GM12878 (cell line): ENCODE results near the gene TRAF2. TPM values are rescaled to one million over a fixed set of nuclear protein-coding genes. Genes with fewer than 3 reads are reported as not detected.
A peak's percentile ranks its signal among the peaks of the same experiment; 100 is the strongest.

Experiments used
- ATAC-seq: fragments of 200-7000 bp; cut with Tn5 transposase; 3 replicates; pipeline ENCODE4 v1.9.1; 2020; ENCODE audit warnings: mild to moderate bottlenecking, moderate library complexity
- BruUV-seq: library from RNA; stranded (reverse); fragments of 400-500 nt; replicated peaks from 2 replicates; lab custom pipeline; 2021; lab: Mats Ljungman, UMichigan
- CTCF ChIA-PET: fragments of 300-600 bp; sonication (Branson Sonifier 250); formaldehyde crosslinking; extraction: SDS; loops from one replicate; lab custom pipeline; 2021; ENCODE audit warnings: inconsistent platforms; lab: Yijun Ruan, JAX
- POLR2A ChIA-PET: fragments of 350-600 bp; formaldehyde crosslinking; extraction: SDS; loops from one replicate; lab custom pipeline; 2021; ENCODE audit warnings: inconsistent platforms; lab: Charles Lee
- RAD21 ChIA-PET: fragments of 300-600 bp; sonication (Branson Sonifier 250); formaldehyde crosslinking; loops from one replicate; lab custom pipeline; 2023; ENCODE audit warnings: antibody characterized with exemption; ENCODE audit not compliant: unreplicated experiment; lab: Charles Lee
- SMC1A ChIA-PET: fragments of 300-600 bp; sonication (Branson Sonifier 250); formaldehyde crosslinking; loops from one replicate; lab custom pipeline; 2023; ENCODE audit not compliant: unreplicated experiment, uncharacterized antibody; lab: Charles Lee
- DNase-seq: peaks from one replicate; pipeline ENCODE4 v3.0.0-alpha.2; 2011; ENCODE audit warnings: low read depth, low spot score
- FAIRE-seq: peaks from 3 replicates; lab custom pipeline; 2011; peaks lifted over from hg19 to GRCh38; lab: Jason Lieb, UNC
- H2AFZ ChIP-seq: 2 replicates; pipeline ENCODE4 v1.6.0; 2011; ENCODE audit warnings: low read depth, low read length, control low read depth; ENCODE audit not compliant: control insufficient read depth
- H3K27ac ChIP-seq: 2 replicates; pipeline ENCODE4 v1.5.1; 2011; ENCODE audit warnings: control low read depth; ENCODE audit not compliant: control insufficient read depth, insufficient read depth
- H3K27me3 ChIP-seq, 2 experiments: replicated peaks in 1 of 2; 2 replicates each; pipeline versions ENCODE4 v1.6.0 to v1.6.1; 2011; ENCODE audit warnings: low read length in 1 of 2; ENCODE audit not compliant: control insufficient read depth in 2 of 2, insufficient read depth in 2 of 2
- H3K36me3 ChIP-seq, 2 experiments: 2 replicates each; pipeline ENCODE4 v1.5.1; 2011; ENCODE audit warnings: low read length in 1 of 2; ENCODE audit not compliant: control insufficient read depth in 2 of 2, insufficient read depth in 2 of 2
- H3K4me1 ChIP-seq: 2 replicates; pipeline ENCODE4 v1.6.1; 2011; ENCODE audit warnings: mild to moderate bottlenecking, low read length, moderate library complexity, mixed read lengths; ENCODE audit not compliant: control insufficient read depth, insufficient read depth
- H3K4me2 ChIP-seq: 2 replicates; pipeline ENCODE4 v1.6.0; 2011; ENCODE audit warnings: control low read depth; ENCODE audit not compliant: control insufficient read depth, insufficient read depth
- H3K4me3 ChIP-seq: fragments of 200-600 bp; sonication (generic); 2 replicates; pipeline ENCODE4 v1.5.1; 2016
- H3K79me2 ChIP-seq: 2 replicates; pipeline ENCODE4 v1.6.0; 2011; ENCODE audit warnings: low read length; ENCODE audit not compliant: control insufficient read depth, insufficient read depth
- H3K9ac ChIP-seq: 2 replicates; pipeline ENCODE4 v1.8.0; 2011; ENCODE audit warnings: low read length, control low read depth, mixed read lengths; ENCODE audit not compliant: control insufficient read depth, insufficient read depth
- H3K9me3 ChIP-seq: replicated peaks from 3 replicates; pipeline ENCODE4 v1.5.1; 2011; ENCODE audit warnings: mild to moderate bottlenecking, low read length; ENCODE audit not compliant: control insufficient read depth, insufficient read depth
- H4K20me1 ChIP-seq: 2 replicates; pipeline ENCODE4 v1.6.0; 2011; ENCODE audit not compliant: control insufficient read depth, insufficient read depth
- POLR2A ChIP-seq: IDR thresholded peaks from 2 replicates; pipeline ENCODE4 v1.6.1; 2011; ENCODE audit warnings: low read depth, mild to moderate bottlenecking, low read length
- WGBS: methylation state at CpG from one replicate; pipeline ENCODE4 v1.1.6; 2016; ENCODE audit warnings: low lambda C conversion rate; ENCODE audit not compliant: insufficient replicate concordance, insufficient coverage; ENCODE audit errors: missing lambda C conversion rate; 5-methylcytosine and 5-hydroxymethylcytosine counted together
- in situ Hi-C: fragments of 300-500 bp; cut with MboI; formaldehyde crosslinking; loops from 9 replicates; pipeline ENCODE4 v1.14.3; 2018; ENCODE audit warnings: mixed read lengths
- intact Hi-C: fragments of 100-400 bp; cut with micrococcal nuclease; formaldehyde crosslinking; loops from one replicate; pipeline ENCODE4 v1.14.2; 2022; ENCODE audit not compliant: unreplicated experiment
- polyA plus RNA-seq, 11 experiments: library from polyadenylated mRNA; depleted of rRNA in 4 of 11; unstranded in 6 of 11; stranded (reverse) in 5 of 11; fragments of >200 nt; fragmentation: Nextera tagmentation in 4 of 11; fragmentation: Illumina TruSeq in 1 of 11; extraction: Ambion mirVana in 4 of 11; extraction: Trizol in 1 of 11; gene quantifications; 1 replicate in 1 of 11; 2 replicates in 10 of 11; pipeline versions ENCODE4 v1.2.1 to v1.2.3, GENCODE V29; 2011 to 2016; ENCODE audit warnings: inconsistent platforms in 2 of 11, missing spikeins in 2 of 11, low read depth in 1 of 11
- total RNA-seq, 4 experiments: library from RNA; depleted of rRNA in 3 of 4; stranded (reverse); fragments of >200 nt in 3 of 4; fragmentation: Illumina TruSeq in 1 of 4; extraction: Trizol in 1 of 4; gene quantifications; 2 replicates each; pipeline versions ENCODE4 v1.2.1 to v1.2.3, GENCODE V29; 2013 to 2021
- TF ChIP-seq, protein P1 (sequence below): IDR thresholded peaks from 2 replicates; pipeline ENCODE4 v1.6.1; 2012; ENCODE audit warnings: low read length, inconsistent platforms
- TF ChIP-seq, protein P2 (sequence below): fragments of 450-650 bp; IDR thresholded peaks from 2 replicates; pipeline ENCODE4 v1.6.1; 2016; ENCODE audit warnings: mild to moderate bottlenecking

The TRAF2 gene
- total and polyA plus RNA-seq, 10 of the 15 experiments (the other 5 are each of a cell fraction or from before 2014, with no cell fraction given), result 0.34 to 39.5 (median 18.7) TPM

DNA sequence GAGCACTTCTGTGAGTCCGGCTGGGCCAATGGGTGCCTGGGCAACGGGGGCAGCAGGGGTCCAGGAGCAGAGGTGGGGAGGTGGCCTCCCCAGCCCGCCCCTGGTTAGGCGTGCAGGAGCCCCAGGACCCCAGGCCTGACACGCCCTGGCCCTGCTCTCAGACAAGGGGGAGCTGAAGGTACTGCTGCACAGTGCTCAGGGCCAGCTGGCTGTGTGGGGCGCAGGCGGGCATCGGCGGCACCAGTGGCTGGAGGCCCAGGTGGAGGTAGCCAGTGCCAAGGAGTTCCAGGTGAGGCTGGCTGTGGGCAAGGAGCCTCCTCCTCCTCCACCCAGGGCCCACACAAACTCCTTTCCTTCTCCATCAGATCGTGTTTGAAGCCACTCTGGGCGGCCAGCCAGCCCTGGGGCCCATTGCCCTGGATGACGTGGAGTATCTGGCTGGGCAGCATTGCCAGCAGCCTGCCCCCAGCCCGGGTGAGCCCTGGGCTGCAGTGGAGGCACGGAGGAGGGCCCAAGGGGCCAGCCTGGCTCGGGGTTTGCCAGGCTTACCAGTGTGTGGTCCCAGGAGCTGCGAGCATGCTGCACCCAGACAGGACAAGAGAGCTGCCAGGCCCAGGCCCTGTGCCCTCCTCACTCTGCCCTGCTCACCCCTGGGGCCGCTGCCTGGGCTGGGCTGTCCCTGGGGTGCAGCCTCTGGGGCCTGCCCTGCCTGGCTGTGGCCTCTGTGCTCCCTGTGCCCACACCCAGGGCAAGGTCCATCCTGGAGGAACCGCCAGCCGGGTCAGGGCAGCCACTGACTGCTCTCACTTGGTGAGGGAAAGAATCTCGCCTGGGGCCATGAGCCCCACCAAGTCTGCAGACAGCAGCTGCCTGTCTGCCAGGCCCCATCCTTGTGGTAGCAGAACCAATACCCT, 27.2 kb upstream of the TRAF2 start:
- 62% methylated on average over 17 of the region's 20 CpGs for WGBS
- H3K4me2 ChIP-seq, result no peak overlapping the region
- SMC1A ChIA-PET, result no interaction called here

DNA sequence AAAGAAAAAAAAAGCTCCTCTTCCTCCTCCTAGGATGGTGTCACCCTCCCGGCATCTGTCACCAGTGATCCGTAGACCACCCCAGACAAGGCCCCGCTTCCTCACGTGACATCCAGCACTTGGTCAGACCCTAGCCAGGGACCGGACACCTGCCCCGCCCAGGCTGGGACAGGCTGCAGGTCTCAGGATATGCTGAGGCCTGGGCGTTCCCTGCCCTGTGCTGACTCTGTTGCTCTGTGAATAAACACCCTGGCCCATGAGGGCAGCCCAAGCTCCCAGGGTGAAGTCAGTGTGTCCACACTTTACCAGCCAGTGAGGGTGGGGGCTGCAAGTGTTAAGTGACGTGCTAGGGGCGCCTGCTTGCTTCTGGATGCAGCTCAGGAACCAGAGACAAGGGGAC, 25.8 kb upstream of the TRAF2 start:
- ATAC-seq (no peak), DNase-seq (no peak), FAIRE-seq (no peak)
- 0 out of 2 replicates have a peak, but pooled peaks cover 2% of the 10 kb centered on the region for H4K20me1 ChIP-seq
- RAD21 ChIA-PET, result no interaction called here
- H3K27me3 ChIP-seq, result no peaks in the 10 kb centered on the region
- CTCF ChIA-PET, result interaction anchor here (0.8 to 1.8 kb wide), 3 partner anchors 9 to 22 kb away, joined by 3 to 4 read pairs (median 4); partner anchors contain the start of gene AJM1
- 90% methylated on average over 9 of the region's 9 CpGs for WGBS
- H3K4me3 ChIP-seq, result no peak overlapping the region
- H3K36me3 ChIP-seq, result peaks cover 3 to 11% of the 10 kb centered on the region in 2 experiments; a peak in 3 of 4 replicates
- no peak overlapping the region for H3K27ac ChIP-seq
- in situ Hi-C loops (no loop called here), intact Hi-C loops (no loop called here)
- H3K9ac ChIP-seq, result no peak overlapping the region
- H3K79me2 ChIP-seq, result peaks cover 14% of the 10 kb centered on the region
- H3K4me2 ChIP-seq, result no peak overlapping the region
- POLR2A ChIA-PET, result interaction anchor here (0.5 to 1.1 kb wide), 2 partner anchors 18 to 71 kb away, joined by 3 to 4 read pairs; partner anchors contain the start of gene AJM1
- SMC1A ChIA-PET, result no interaction called here
- TF ChIP-seq, protein P1, sequence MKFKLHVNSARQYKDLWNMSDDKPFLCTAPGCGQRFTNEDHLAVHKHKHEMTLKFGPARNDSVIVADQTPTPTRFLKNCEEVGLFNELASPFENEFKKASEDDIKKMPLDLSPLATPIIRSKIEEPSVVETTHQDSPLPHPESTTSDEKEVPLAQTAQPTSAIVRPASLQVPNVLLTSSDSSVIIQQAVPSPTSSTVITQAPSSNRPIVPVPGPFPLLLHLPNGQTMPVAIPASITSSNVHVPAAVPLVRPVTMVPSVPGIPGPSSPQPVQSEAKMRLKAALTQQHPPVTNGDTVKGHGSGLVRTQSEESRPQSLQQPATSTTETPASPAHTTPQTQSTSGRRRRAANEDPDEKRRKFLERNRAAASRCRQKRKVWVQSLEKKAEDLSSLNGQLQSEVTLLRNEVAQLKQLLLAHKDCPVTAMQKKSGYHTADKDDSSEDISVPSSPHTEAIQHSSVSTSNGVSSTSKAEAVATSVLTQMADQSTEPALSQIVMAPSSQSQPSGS, result no peak
- TF ChIP-seq POLR2A, result peak; percentile 44; the same call in 1 of the 2 replicates
- no peak overlapping the region for H2AFZ ChIP-seq
- peaks cover 5% of the 10 kb centered on the region for H3K4me1 ChIP-seq
- no TSS peak for BruUV-seq
- no peaks in the 10 kb centered on the region for H3K9me3 ChIP-seq

More for the DNA sequence above, 27.2 kb upstream of the TRAF2 start:
- Histone ChIP-seq H3K4me3 (no peak overlapping the region), H4K20me1 (0 out of 2 replicates have a peak, but pooled peaks cover 2% of the 10 kb centered on the region), H3K27ac (no peak overlapping the region), H3K79me2 (peaks cover 3% of the 10 kb centered on the region; the same call in 1 of the 2 replicates), H3K27me3 (no peaks in the 10 kb centered on the region), H3K36me3 (peaks cover 3 to 11% of the 10 kb centered on the region in 2 experiments; a peak in 3 of 4 replicates), H2AFZ (no peak overlapping the region), H3K9me3 (no peaks in the 10 kb centered on the region), H3K4me1 (no peaks in the 10 kb centered on the region), H3K9ac (no peak overlapping the region)
- no peak for DNase-seq
- in situ Hi-C loops (no loop called here), intact Hi-C loops (no loop called here)
- ChIA-PET RAD21 (no interaction called here), POLR2A (interaction anchor here (0.7 to 1.1 kb wide), 2 partner anchors 16 to 54 kb away, joined by 3 read pairs; partner anchors contain the start of gene AJM1), CTCF (no interaction called here)
- ATAC-seq, result peak; percentile 7; the same call in 2 of the 3 replicates
- no peak for FAIRE-seq
- no TSS peak for BruUV-seq
- TF ChIP-seq POLR2A, result peak; percentile 2; the same call in 1 of the 2 replicates
- TF ChIP-seq, protein P2, sequence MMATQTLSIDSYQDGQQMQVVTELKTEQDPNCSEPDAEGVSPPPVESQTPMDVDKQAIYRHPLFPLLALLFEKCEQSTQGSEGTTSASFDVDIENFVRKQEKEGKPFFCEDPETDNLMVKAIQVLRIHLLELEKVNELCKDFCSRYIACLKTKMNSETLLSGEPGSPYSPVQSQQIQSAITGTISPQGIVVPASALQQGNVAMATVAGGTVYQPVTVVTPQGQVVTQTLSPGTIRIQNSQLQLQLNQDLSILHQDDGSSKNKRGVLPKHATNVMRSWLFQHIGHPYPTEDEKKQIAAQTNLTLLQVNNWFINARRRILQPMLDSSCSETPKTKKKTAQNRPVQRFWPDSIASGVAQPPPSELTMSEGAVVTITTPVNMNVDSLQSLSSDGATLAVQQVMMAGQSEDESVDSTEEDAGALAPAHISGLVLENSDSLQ, result no peak
